B cell (primary cell): ENCODE measurements around the gene BMP7. TPM values are rescaled to one million over a fixed set of nuclear protein-coding genes. Genes with fewer than 3 reads are reported as not detected.
"Not testable (repeated sequence)": the region's sequence is repeated elsewhere in the genome, so short reads cannot be mapped to it uniquely, and the experiment has no call there.

ENCODE experiments used
- ATAC-seq: fragments of 200-7000 bp; cut with Tn5 transposase; one replicate; pipeline ENCODE4 v1.10.0; 2021; ENCODE audit warnings: low read depth, mild to moderate bottlenecking, moderate number of reproducible peaks, moderate library complexity
- CTCF ChIA-PET: fragments of 350-600 bp; sonication (Branson Sonifier 250); formaldehyde crosslinking; loops from one replicate; lab custom pipeline; 2021; ENCODE audit warnings: antibody characterized with exemption, inconsistent platforms; lab: Charles Lee
- POLR2A ChIA-PET: fragments of 350-600 bp; sonication (Branson Sonifier 250); formaldehyde crosslinking; loops from one replicate; lab custom pipeline; 2021; ENCODE audit warnings: antibody characterized with exemption; lab: Charles Lee
- DNase-seq: peaks from one replicate; pipeline ENCODE4 v3.0.0; 2013
- H2AFZ ChIP-seq: 2 replicates; pipeline ENCODE4 v1.6.1; 2012; ENCODE audit warnings: mild to moderate bottlenecking, low read depth, low read length; ENCODE audit not compliant: insufficient read depth, poor library complexity, severe bottlenecking
- H3K27ac ChIP-seq, 2 donors: 1 replicate in 1 of 2; 2 replicates in 1 of 2; pipeline ENCODE4 v1.5.1; 2012 to 2013; ENCODE audit warnings: low read length in 2 of 2, mild to moderate bottlenecking in 2 of 2, moderate library complexity in 1 of 2
- H3K27me3 ChIP-seq, 4 experiments: fragments of 200-600 bp in 1 of 4; sonication (generic) in 1 of 4; replicated peaks in 1 of 4; 1 replicate in 2 of 4; 2 replicates in 2 of 4; pipeline versions ENCODE4 v1.6.1 to v1.7.0; 2013 to 2016; ENCODE audit warnings: low read length in 3 of 4, mild to moderate bottlenecking in 2 of 4, mixed read lengths in 1 of 4, moderate library complexity in 1 of 4; ENCODE audit not compliant: insufficient read depth in 4 of 4, control insufficient read depth in 3 of 4; ENCODE audit errors: control extremely low read depth in 1 of 4
- H3K36me3 ChIP-seq, 2 experiments: replicated peaks in 1 of 2; 1 replicate in 1 of 2; 2 replicates in 1 of 2; pipeline versions ENCODE4 v1.6.1 to v1.7.1; 2013; ENCODE audit warnings: low read length in 1 of 2; ENCODE audit not compliant: insufficient read depth in 2 of 2, control insufficient read depth in 1 of 2; ENCODE audit errors: control extremely low read depth in 1 of 2, extremely low read depth in 1 of 2
- H3K4me1 ChIP-seq, 2 donors: fragments of 200-600 bp in 1 of 2; sonication (generic) in 1 of 2; 1 replicate in 1 of 2; 2 replicates in 1 of 2; pipeline versions ENCODE4 v1.5.1 to v1.6.1; 2013 to 2017; ENCODE audit warnings: low read length in 2 of 2; ENCODE audit not compliant: control insufficient read depth in 2 of 2, insufficient read depth in 2 of 2
- H3K4me2 ChIP-seq: replicated peaks from 2 replicates; pipeline ENCODE3; 2012; ENCODE audit warnings: mild to moderate bottlenecking, low read depth, low read length; ENCODE audit not compliant: poor library complexity, severe bottlenecking
- H3K4me3 ChIP-seq, 5 experiments: fragments of 200-600 bp in 1 of 5; sonication (generic) in 1 of 5; 1 replicate in 3 of 5; 2 replicates in 2 of 5; pipeline versions ENCODE4 v1.5.1 to v1.7.0; 2011 to 2016; ENCODE audit warnings: low read length in 4 of 5, mild to moderate bottlenecking in 4 of 5, low read depth in 2 of 5, control low read depth in 1 of 5, moderate library complexity in 1 of 5; ENCODE audit not compliant: insufficient read depth in 1 of 5; ENCODE audit errors: control extremely low read depth in 1 of 5, extremely low read depth in 1 of 5
- H3K79me2 ChIP-seq: fragments of 200-600 bp; sonication (generic); one replicate; pipeline ENCODE4 v1.6.0; 2016; ENCODE audit warnings: low read length; ENCODE audit not compliant: control insufficient read depth, insufficient read depth
- H3K9ac ChIP-seq: fragments of 200-600 bp; sonication (generic); 2 replicates; pipeline ENCODE4 v1.6.1; 2017; ENCODE audit warnings: mild to moderate bottlenecking, low read length, moderate library complexity
- H3K9me3 ChIP-seq, 3 donors: one replicate each; pipeline versions ENCODE4 v1.6.1 to v1.7.1; 2013; ENCODE audit warnings: low read length in 2 of 3; ENCODE audit not compliant: control insufficient read depth in 2 of 3, insufficient read depth in 1 of 3; ENCODE audit errors: control extremely low read depth in 1 of 3
- H4K20me1 ChIP-seq: 2 replicates; pipeline ENCODE4 v1.6.0; 2012; ENCODE audit warnings: mild to moderate bottlenecking, low read length; ENCODE audit not compliant: insufficient read depth, control insufficient read depth, poor library complexity, severe bottlenecking
- H3K27ac Mint-ChIP-seq: one replicate; pipeline ENCODE4 v1.8.0; 2021; ENCODE audit warnings: mixed read lengths
- H3K27me3 Mint-ChIP-seq: one replicate; pipeline ENCODE4 v1.8.0; 2021; ENCODE audit warnings: mixed read lengths
- H3K4me1 Mint-ChIP-seq: one replicate; pipeline ENCODE4 v1.8.0; 2021; ENCODE audit warnings: mixed read lengths
- H3K4me3 Mint-ChIP-seq: one replicate; pipeline ENCODE4 v1.8.0; 2021; ENCODE audit warnings: mixed read lengths
- H3K9me3 Mint-ChIP-seq: one replicate; pipeline ENCODE4 v1.8.0; 2022; ENCODE audit warnings: mixed read lengths; ENCODE audit not compliant: insufficient read depth
- CTCF ChIP-seq: fragments of 200-600 bp; IDR thresholded peaks from one replicate; pipeline ENCODE4 v1.8.0; 2022; ENCODE audit warnings: antibody characterized with exemption, mild to moderate bottlenecking
- EZH2 ChIP-seq: IDR thresholded peaks from 2 replicates; pipeline ENCODE4 v1.6.1; 2012; ENCODE audit warnings: borderline replicate concordance, low read depth, mild to moderate bottlenecking, moderate library complexity, low read length; ENCODE audit not compliant: insufficient read depth, poor library complexity, severe bottlenecking
- WGBS: methylation state at CpG from one replicate; pipeline ENCODE4 v1.1.5; 2013; ENCODE audit warnings: missing lambda C conversion rate; ENCODE audit not compliant: insufficient coverage; 5-methylcytosine and 5-hydroxymethylcytosine counted together
- intact Hi-C: fragments of 100-400 bp; cut with micrococcal nuclease; formaldehyde crosslinking; loops from one replicate; pipeline ENCODE4 v1.10.0; 2022
- polyA plus RNA-seq: library from polyadenylated mRNA; depleted of rRNA; stranded (reverse); fragments of >200 nt; gene quantifications from 2 replicates; pipeline ENCODE4 v1.2.3, GENCODE V29; 2012
- total RNA-seq, 2 donors: library from RNA; stranded (reverse); fragments of 120-200 nt in 1 of 2; gene quantifications; 1 replicate in 1 of 2; 2 replicates in 1 of 2; pipeline versions ENCODE4 v1.2.3 to v1.2.4, GENCODE V29; 2013 to 2022

The BMP7 gene
- total and polyA plus RNA-seq, 2 donors (not counting 1 experiment from before 2014, with no cell fraction given), result not detected

GRCh38 chr20:57280221-57280620, 13.8 kb upstream of the BMP7 start:
- Histone ChIP-seq H4K20me1 (no peaks in the 10 kb centered on the region), H3K79me2 (no peaks in the 10 kb centered on the region), H3K4me1 (no peaks in the 10 kb centered on the region), H3K4me3 (no peak overlapping the region), H3K36me3 (no peaks in the 10 kb centered on the region), H3K9me3 (no peaks in the 10 kb centered on the region), H3K27ac (no peak overlapping the region), H2AFZ (no peak overlapping the region), H3K27me3 (no peaks in the 10 kb centered on the region), H3K4me2 (no peak overlapping the region), H3K9ac (no peak overlapping the region)
- Mint-ChIP-seq H3K4me3 (no peak overlapping the region), H3K27me3 (peaks cover 29% of the 10 kb centered on the region), H3K4me1 (no peaks in the 10 kb centered on the region), H3K9me3 (no peaks in the 10 kb centered on the region), H3K27ac (no peak overlapping the region)
- DNase-seq (no peak), ATAC-seq (no peak)
- ChIA-PET CTCF (interaction anchor here (0.6 kb wide), 1 partner anchor 22 kb away, joined by 6 read pairs; no protein-coding TSS in a partner anchor), POLR2A (no interaction called here)
- intact Hi-C loops, result no loop called here
- TF ChIP-seq CTCF (no peak), EZH2 (no peak)
- 94% methylated on average over 7 of the region's 10 CpGs for WGBS

- CTCF ChIA-PET, ATAC-seq: not testable (repeated sequence)
Measured at GRCh38 chr20:57279548-57279947, 13.1 kb upstream of the BMP7 start.

More at GRCh38 chr20:57279548-57279947, 13.1 kb upstream of the BMP7 start:
- H2AFZ ChIP-seq, H3K9me3 ChIP-seq, H3K4me3 Mint-ChIP-seq, H3K4me1 Mint-ChIP-seq, DNase-seq, H3K79me2 ChIP-seq, H4K20me1 ChIP-seq, H3K4me3 ChIP-seq, H3K36me3 ChIP-seq, H3K27ac ChIP-seq, H3K4me1 ChIP-seq, H3K27ac Mint-ChIP-seq, POLR2A ChIA-PET, H3K4me2 ChIP-seq, H3K27me3 ChIP-seq, H3K9me3 Mint-ChIP-seq, H3K9ac ChIP-seq, intact Hi-C loops: not testable (repeated sequence)
- 71% methylated on average over 2 of the region's 3 CpGs for WGBS
- H3K27me3 Mint-ChIP-seq, result peaks cover 33% of the 10 kb centered on the region
